SK-N-SH (cell line): ENCODE measurements around the gene RFX2. TPM values are rescaled to one million over a fixed set of nuclear protein-coding genes. Genes with fewer than 3 reads are reported as not detected.

Experiments
- CTCF ChIA-PET: fragments of 300-600, 350-600 bp; formaldehyde crosslinking; extraction: SDS; loops from one replicate; lab custom pipeline; 2021; lab: Yijun Ruan, JAX
- POLR2A ChIA-PET: fragments of 350-600 bp; sonication (Branson Sonifier 250); formaldehyde crosslinking; extraction: SDS; loops from one replicate; lab custom pipeline; 2020; ENCODE audit warnings: antibody characterized with exemption, inconsistent platforms; lab: Yijun Ruan, JAX
- DNase-seq: peaks from one replicate; pipeline ENCODE4 v3.0.0; 2012
- H2AFZ ChIP-seq: fragments of 200-600 bp; sonication (generic); 2 replicates; pipeline ENCODE4 v1.8.1; 2016; ENCODE audit warnings: antibody characterized with exemption, mild to moderate bottlenecking, low read depth
- H3F3A ChIP-seq: fragments of 200-600 bp; sonication (generic); replicated peaks from 2 replicates; pipeline ENCODE3; 2016; ENCODE audit warnings: antibody characterized with exemption, mild to moderate bottlenecking; ENCODE audit not compliant: insufficient read depth
- H3K27ac ChIP-seq, 2 experiments: fragments of 200-500 bp in 1 of 2; fragments of 200-600 bp in 1 of 2; sonication (Bioruptor generic) in 1 of 2; sonication (generic), shearing (Covaris generic) in 1 of 2; 2 replicates each; pipeline versions ENCODE4 v1.5.1 to v1.6.1; 2014 to 2016; ENCODE audit warnings: low read depth in 2 of 2, inconsistent platforms in 1 of 2, low read length in 1 of 2, mild to moderate bottlenecking in 1 of 2, mixed read lengths in 1 of 2
- H3K27me3 ChIP-seq: fragments of 200-600 bp; sonication (generic), shearing (Covaris generic); 2 replicates; pipeline ENCODE4 v1.6.1; 2016; ENCODE audit warnings: mixed run types; ENCODE audit not compliant: insufficient read depth
- H3K36me3 ChIP-seq, 2 experiments: fragments of 200-500 bp in 1 of 2; fragments of 200-600 bp in 1 of 2; sonication (Bioruptor generic) in 1 of 2; sonication (generic) in 1 of 2; replicated peaks in 1 of 2; 2 replicates each; pipeline versions ENCODE3 to v1.5.1; 2014 to 2016; ENCODE audit warnings: low read length in 1 of 2, mild to moderate bottlenecking in 1 of 2; ENCODE audit not compliant: insufficient read depth in 2 of 2, control insufficient read depth in 1 of 2
- H3K4me1 ChIP-seq, 2 experiments: fragments of 200-500 bp in 1 of 2; fragments of 200-600 bp in 1 of 2; sonication (Bioruptor generic) in 1 of 2; sonication (generic), shearing (Covaris generic) in 1 of 2; 2 replicates each; pipeline versions ENCODE4 v1.5.1 to v1.6.1; 2014 to 2016; ENCODE audit warnings: low read depth in 1 of 2, low read length in 1 of 2, mixed run types in 1 of 2; ENCODE audit not compliant: insufficient read depth in 2 of 2, control insufficient read depth in 1 of 2
- H3K4me2 ChIP-seq: fragments of 200-600 bp; sonication (generic), shearing (Covaris generic); 2 replicates; pipeline ENCODE4 v1.6.1; 2017; ENCODE audit warnings: mixed run types
- H3K4me3 ChIP-seq, 2 experiments: fragments of 200-500 bp in 1 of 2; fragments of 200-600 bp in 1 of 2; sonication (Bioruptor generic) in 1 of 2; sonication (generic), shearing (Covaris generic) in 1 of 2; 2 replicates each; pipeline versions ENCODE4 v1.5.1 to v1.8.1; 2014 to 2016; ENCODE audit warnings: low read depth in 2 of 2, inconsistent platforms in 1 of 2, low read length in 1 of 2, mild to moderate bottlenecking in 1 of 2, mixed read lengths in 1 of 2, moderate library complexity in 1 of 2
- H3K79me2 ChIP-seq: fragments of 200-600 bp; sonication (generic); 2 replicates; pipeline ENCODE4 v1.8.1; 2017; ENCODE audit warnings: mild to moderate bottlenecking; ENCODE audit not compliant: insufficient read depth
- H3K9ac ChIP-seq: fragments of 200-600 bp; sonication (generic); 2 replicates; pipeline ENCODE4 v1.6.1; 2017; ENCODE audit warnings: mixed run types
- H3K9me2 ChIP-seq: fragments of 200-600 bp; sonication (generic); 2 replicates; pipeline ENCODE4 v1.6.1; 2017; ENCODE audit warnings: mixed run types
- H3K9me3 ChIP-seq: fragments of 200-600 bp; sonication (generic); 2 replicates; pipeline ENCODE4 v1.6.1; 2017; ENCODE audit warnings: mixed run types, mild to moderate bottlenecking, moderate library complexity
- H4K20me1 ChIP-seq: fragments of 200-600 bp; sonication (generic); 2 replicates; pipeline ENCODE4 v1.6.1; 2017; ENCODE audit warnings: mild to moderate bottlenecking, mixed run types; ENCODE audit not compliant: insufficient read depth
- EP300 ChIP-seq, 2 experiments: IDR thresholded peaks; 2 replicates each; pipeline versions ENCODE4 v1.4.0 to v1.6.1; 2012; ENCODE audit warnings: borderline replicate concordance in 1 of 2, low read depth in 1 of 2, low read length in 1 of 2
- FOXJ3 ChIP-seq: sonication (generic); formaldehyde crosslinking; IDR thresholded peaks from 2 replicates; pipeline ENCODE4 v1.5.1; 2020; ENCODE audit warnings: mild to moderate bottlenecking, missing genetic modification reagents
- JUND ChIP-seq: IDR thresholded peaks from 2 replicates; pipeline ENCODE4 v1.4.0; 2012
- MEF2A ChIP-seq: IDR thresholded peaks from 2 replicates; pipeline ENCODE4 v1.4.0; 2012; ENCODE audit warnings: low read depth, borderline replicate concordance
- NFIC ChIP-seq: IDR thresholded peaks from 2 replicates; pipeline ENCODE4 v1.4.0; 2012; ENCODE audit warnings: borderline replicate concordance
- PBX3 ChIP-seq: IDR thresholded peaks from 2 replicates; pipeline ENCODE4; 2012
- RCOR1 ChIP-seq: fragments of 150-350 bp; IDR thresholded peaks from 2 replicates; pipeline ENCODE4 v1.6.1; 2017; ENCODE audit warnings: antibody characterized with exemption, low read length
- REST ChIP-seq: IDR thresholded peaks from 2 replicates; pipeline ENCODE4 v1.6.1; 2012; ENCODE audit warnings: mild to moderate bottlenecking, low read depth, low read length, moderate library complexity
- RFX5 ChIP-seq: IDR thresholded peaks from 2 replicates; pipeline ENCODE4 v1.6.1; 2012; ENCODE audit warnings: mild to moderate bottlenecking, improper control_type of control experiment, low read length
- SIN3A ChIP-seq: IDR thresholded peaks from 2 replicates; pipeline ENCODE4 v1.6.1; 2012; ENCODE audit warnings: low read depth, mild to moderate bottlenecking, low read length, moderate library complexity, borderline replicate concordance
- SMC3 ChIP-seq: IDR thresholded peaks from 2 replicates; pipeline ENCODE4 v1.6.1; 2012; ENCODE audit warnings: low read depth, low read length, improper control_type of control experiment
- TEAD4 ChIP-seq: IDR thresholded peaks from 2 replicates; pipeline ENCODE4 v1.4.0; 2012; ENCODE audit warnings: mild to moderate bottlenecking, borderline replicate concordance; ENCODE audit not compliant: insufficient read depth
- YY1 ChIP-seq: IDR thresholded peaks from 2 replicates; pipeline ENCODE4 v1.4.0; 2012; ENCODE audit warnings: low read depth, mild to moderate bottlenecking
- WGBS: methylation state at CpG from one replicate; pipeline ENCODE4 v1.1.6; 2017; ENCODE audit warnings: low lambda C conversion rate; 5-methylcytosine and 5-hydroxymethylcytosine counted together
- polyA plus RNA-seq, 3 experiments: library from polyadenylated mRNA; depleted of rRNA; stranded (reverse); fragments of >200 nt; gene quantifications; 2 replicates each; pipeline ENCODE4 v1.2.3, GENCODE V29; 2012
- TF ChIP-seq, protein P1 (sequence below): IDR thresholded peaks from 2 replicates; pipeline ENCODE4 v1.4.0; 2012; ENCODE audit warnings: low read depth
- TF ChIP-seq, protein P2 (sequence below): fragments of 150-350 bp; IDR thresholded peaks from 2 replicates; pipeline ENCODE4 v1.6.1; 2016; ENCODE audit warnings: mild to moderate bottlenecking, low read depth, low read length

Gene RFX2
- polyA plus RNA-seq, 1 of the 3 experiments (the other 2 are of a cell fraction): 12.6 TPM

GRCh38 chr19:6092329-6093286, 17.7 kb downstream of the RFX2 start:
- Histone ChIP-seq H3K4me3 (no peak overlapping the region), H2AFZ (no peak overlapping the region), H3K36me3 (peaks cover 0 to 3% of the 10 kb centered on the region in 2 experiments), H3K9me3 (no peaks in the 10 kb centered on the region), H3F3A (peaks cover 13% of the 10 kb centered on the region), H4K20me1 (no peaks in the 10 kb centered on the region), H3K4me1 (peaks cover 7 to 27% of the 10 kb centered on the region in 2 experiments; a peak in 3 of 4 replicates), H3K79me2 (peaks cover 89% of the 10 kb centered on the region), H3K27ac (peak overlapping the region in 1 of 2 experiments; percentile 56; a peak in 2 of 4 replicates), H3K9me2 (no peaks in the 10 kb centered on the region), H3K9ac (peak overlapping the region; percentile 8; the same call in 1 of the 2 replicates), H3K27me3 (no peaks in the 10 kb centered on the region), H3K4me2 (peak overlapping the region; percentile 23; the same call in 1 of the 2 replicates)
- WGBS: 87% methylated on average over 40 of the region's 40 CpGs
- ChIA-PET CTCF (interaction anchor here (1.3 to 1.4 kb wide), 2 partner anchors 17 to 24 kb away, joined by 3 read pairs; no protein-coding TSS in a partner anchor), POLR2A (no interaction called here)
- TF ChIP-seq, protein P1, sequence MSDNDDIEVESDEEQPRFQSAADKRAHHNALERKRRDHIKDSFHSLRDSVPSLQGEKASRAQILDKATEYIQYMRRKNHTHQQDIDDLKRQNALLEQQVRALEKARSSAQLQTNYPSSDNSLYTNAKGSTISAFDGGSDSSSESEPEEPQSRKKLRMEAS: peak; percentile 40; the same call in 1 of the 2 replicates
- TF ChIP-seq SIN3A: no peak
- DNase-seq: no peak

- Histone ChIP-seq H3K79me2 (peaks cover 89% of the 10 kb centered on the region), H3K4me2 (peak overlapping the region; percentile 23; the same call in 1 of the 2 replicates), H3K4me3 (no peak overlapping the region), H3K9me2 (no peaks in the 10 kb centered on the region), H3K4me1 (peaks cover 14 to 35% of the 10 kb centered on the region in 2 experiments), H3K9ac (peak overlapping the region; percentile 8; the same call in 1 of the 2 replicates), H3K9me3 (no peaks in the 10 kb centered on the region), H3K36me3 (peaks cover 0 to 3% of the 10 kb centered on the region in 2 experiments), H3K27ac (peak overlapping the region in 1 of 2 experiments; percentile 56; a peak in 2 of 4 replicates), H2AFZ (no peak overlapping the region), H3K27me3 (no peaks in the 10 kb centered on the region), H3F3A (peaks cover 20% of the 10 kb centered on the region), H4K20me1 (no peaks in the 10 kb centered on the region)
- ChIA-PET CTCF (interaction anchor here (1.4 kb wide), 1 partner anchor 25 kb away, joined by 3 read pairs; no protein-coding TSS in a partner anchor), POLR2A (no interaction called here)
- WGBS: 77% methylated on average over 8 of the region's 8 CpGs
- TF ChIP-seq JUND: no peak
- no peak for TF ChIP-seq REST
- TF ChIP-seq TEAD4: no peak
- TF ChIP-seq EP300 (IDR thresholded peaks at IDR 0.05; ENCODE audit: borderline replicate concordance in 1 of 2, low read depth in 1 of 2, low read length in 1 of 2): no peak
- TF ChIP-seq, protein P1: no peak
- TF ChIP-seq RFX5: no peak
- no peak for TF ChIP-seq SMC3
- TF ChIP-seq YY1: no peak
- TF ChIP-seq NFIC: no peak
- TF ChIP-seq RCOR1: no peak
- no peak for TF ChIP-seq FOXJ3 (CRISPR knock-in tag)
- no peak for TF ChIP-seq MEF2A
- TF ChIP-seq PBX3: no peak
- TF ChIP-seq, protein P2, sequence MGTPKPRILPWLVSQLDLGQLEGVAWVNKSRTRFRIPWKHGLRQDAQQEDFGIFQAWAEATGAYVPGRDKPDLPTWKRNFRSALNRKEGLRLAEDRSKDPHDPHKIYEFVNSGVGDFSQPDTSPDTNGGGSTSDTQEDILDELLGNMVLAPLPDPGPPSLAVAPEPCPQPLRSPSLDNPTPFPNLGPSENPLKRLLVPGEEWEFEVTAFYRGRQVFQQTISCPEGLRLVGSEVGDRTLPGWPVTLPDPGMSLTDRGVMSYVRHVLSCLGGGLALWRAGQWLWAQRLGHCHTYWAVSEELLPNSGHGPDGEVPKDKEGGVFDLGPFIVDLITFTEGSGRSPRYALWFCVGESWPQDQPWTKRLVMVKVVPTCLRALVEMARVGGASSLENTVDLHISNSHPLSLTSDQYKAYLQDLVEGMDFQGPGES: no peak
- no peak for DNase-seq
These were observed 18.5 kb downstream of the RFX2 start for GRCh38 chr19:6091771-6092291.
